GM12865 (cell line): ENCODE measurements around the gene UBE2U.

Experiments
- DNase-seq: peaks from one replicate; pipeline ENCODE4 v3.0.0; 2010; ENCODE audit warnings: low read depth
- H3K4me3 ChIP-seq: 2 replicates; pipeline ENCODE4 v1.5.1; 2011; ENCODE audit warnings: mild to moderate bottlenecking, low read depth, low read length, control low read depth
- CTCF ChIP-seq: IDR thresholded peaks from 2 replicates; pipeline ENCODE4 v1.5.1; 2011; ENCODE audit warnings: low read length, control low read depth, low read depth, inconsistent platforms; ENCODE audit not compliant: insufficient read depth; ENCODE audit errors: missing control alignments

UBE2U gene

GRCh38 chr1:64186898-64187280 is 16.5 kb upstream of the UBE2U start:
- no peak for TF ChIP-seq CTCF
- no peak for DNase-seq
- no peak overlapping the region for H3K4me3 ChIP-seq

GRCh38 chr1:64187646-64188045 is 15.8 kb upstream of the UBE2U start:
- H3K4me3 ChIP-seq: no peak overlapping the region
- DNase-seq: no peak
- no peak for TF ChIP-seq CTCF

- no peak overlapping the region for H3K4me3 ChIP-seq
- no peak for DNase-seq
- no peak for TF ChIP-seq CTCF
Measured at GRCh38 chr1:64192290-64192689, 11.1 kb upstream of the UBE2U start.

- no peak for DNase-seq
- H3K4me3 ChIP-seq: no peak overlapping the region
- no peak for TF ChIP-seq CTCF
Measured at GRCh38 chr1:64194168-64195080, 9.0 kb upstream of the UBE2U start.

- DNase-seq: no peak
- TF ChIP-seq CTCF: no peak
- H3K4me3 ChIP-seq: no peak overlapping the region
Measured at GRCh38 chr1:64195081-64195395, 8.4 kb upstream of the UBE2U start.

GRCh38 chr1:64196074-64196870 is 7.2 kb upstream of the UBE2U start:
- DNase-seq: no peak
- no peak for TF ChIP-seq CTCF
- H3K4me3 ChIP-seq: no peak overlapping the region
